Endothelial cell of hepatic sinusoid (primary cell): ENCODE data around the gene PFKM.
"Not testable (repeated sequence)": the region's sequence is repeated elsewhere in the genome, so short reads cannot be mapped to it uniquely, and the experiment has no call there.

Experiments
- in situ Hi-C: cut with HindIII; loops from 2 replicates; pipeline ENCODE4 v1.10.0; 2017; ENCODE audit warnings: low sequenced_read_pairs

The PFKM gene

DNA sequence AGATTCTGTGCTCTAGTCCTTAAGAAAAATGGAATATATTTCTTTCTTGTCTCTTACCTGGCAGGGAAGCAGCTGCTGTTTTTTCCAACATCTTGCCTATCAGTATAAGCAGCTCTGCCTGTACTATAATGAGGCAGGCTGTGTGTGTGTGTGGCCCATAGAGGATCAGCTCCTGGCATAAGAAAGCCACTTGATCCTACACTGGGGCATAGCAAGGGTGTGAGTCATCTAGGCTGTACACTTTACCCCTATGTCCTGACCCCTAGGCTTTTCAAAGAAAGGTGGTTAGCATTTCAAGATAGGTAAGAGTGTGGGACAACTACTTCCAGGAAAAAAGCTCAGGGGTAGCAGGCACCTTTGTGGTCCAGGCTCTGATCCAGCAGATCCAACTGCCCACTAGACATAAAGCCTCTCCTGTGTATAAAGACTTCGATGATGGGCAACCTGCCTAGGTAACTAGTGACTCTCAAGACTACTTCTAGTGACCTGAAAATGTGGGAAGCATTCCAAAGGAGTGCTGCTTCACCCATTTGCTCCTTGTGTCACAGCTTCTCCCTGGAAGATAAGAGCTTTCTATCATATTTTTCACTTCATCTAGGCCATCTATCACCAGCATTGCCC, 8.4 kb upstream of the PFKM start:
- in situ Hi-C loops: no loop called here

DNA sequence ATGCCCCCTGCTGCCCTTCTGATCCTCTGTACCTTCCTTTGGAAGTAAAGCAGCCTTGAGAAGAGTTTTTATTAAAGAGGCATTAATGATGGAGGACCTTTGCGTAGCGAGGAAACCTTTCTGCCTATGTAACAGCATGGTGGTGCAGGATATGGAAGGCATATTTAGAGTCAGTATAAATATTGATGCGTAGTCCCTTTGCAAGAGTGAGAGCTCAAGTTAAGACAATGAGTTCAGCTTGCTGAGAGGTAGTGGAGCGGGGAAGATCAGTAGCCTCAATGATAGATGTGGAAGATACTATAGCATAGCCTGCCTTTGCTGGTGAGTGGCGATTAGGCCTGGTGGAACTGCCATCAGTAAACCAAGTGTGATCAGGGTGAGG, 7.9 kb upstream of the PFKM start:
- in situ Hi-C loops: not testable (repeated sequence)

DNA sequence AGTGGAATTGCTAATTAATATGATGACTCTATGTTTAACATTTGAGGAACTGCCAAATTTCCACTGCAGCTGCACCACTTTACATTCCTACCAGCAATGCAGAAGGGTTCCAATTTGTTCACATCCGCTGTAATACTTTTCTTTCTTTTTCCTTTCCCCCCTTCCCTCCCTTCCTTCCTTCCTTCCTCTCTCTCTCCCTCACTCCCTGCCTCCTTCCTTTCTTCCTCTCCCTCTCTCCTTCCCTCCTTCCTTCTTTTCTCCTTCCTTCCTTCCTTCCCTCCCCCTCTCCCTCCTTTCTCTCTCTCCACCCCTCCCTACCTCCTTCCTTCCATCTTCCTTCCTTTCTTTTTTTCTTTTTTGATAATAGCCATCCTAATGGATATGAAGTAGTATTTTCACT, 3.2 kb upstream of the PFKM start:
- in situ Hi-C loops: no loop called here

DNA sequence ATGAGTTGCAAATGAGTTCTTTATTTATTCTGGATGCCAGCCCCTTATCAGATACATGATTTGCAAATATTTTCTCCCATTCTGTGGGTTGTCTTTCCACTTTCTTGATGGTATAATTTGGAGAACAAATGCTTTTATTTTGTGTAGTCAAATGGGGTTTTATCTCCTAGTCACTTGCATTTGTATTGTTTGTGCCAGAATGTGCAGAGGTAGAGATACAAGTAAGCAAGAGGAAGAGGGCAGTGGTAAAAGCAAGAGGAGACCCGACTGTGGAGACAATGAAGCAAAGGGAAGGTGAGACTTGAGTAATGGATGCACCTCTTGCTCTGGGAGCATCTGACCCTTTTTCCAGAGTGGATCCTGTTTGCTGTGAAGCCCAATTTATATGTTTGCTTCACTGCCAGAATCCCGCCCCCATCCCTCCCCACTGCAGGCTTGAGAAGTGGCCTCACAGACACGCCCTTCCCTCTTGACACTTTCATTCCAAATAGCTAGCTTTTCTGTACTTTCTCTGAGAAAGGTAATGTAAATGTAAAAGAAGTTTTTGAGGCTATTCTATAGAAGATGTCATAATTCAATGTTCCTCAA, 786 bp upstream of the PFKM start:
- in situ Hi-C loops: no loop called here

DNA sequence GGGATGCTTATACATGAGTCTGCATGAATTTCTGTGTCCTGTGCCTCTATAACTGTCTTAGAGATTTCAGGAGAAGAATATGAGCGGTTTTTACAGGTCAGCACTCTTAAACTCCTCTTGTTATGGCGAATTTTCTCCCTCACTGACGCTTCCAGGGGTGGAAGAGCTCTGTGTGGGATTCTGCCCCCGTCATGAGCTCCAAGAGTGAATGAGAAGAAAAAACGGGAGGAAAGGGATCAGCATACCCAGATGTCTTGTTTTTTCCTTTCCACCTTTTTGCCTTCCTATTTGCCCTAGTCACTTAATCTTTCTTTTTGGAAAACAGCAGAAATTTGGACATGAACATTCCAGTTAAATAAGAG, 651 bp downstream of the PFKM start:
- in situ Hi-C loops: no loop called here

DNA sequence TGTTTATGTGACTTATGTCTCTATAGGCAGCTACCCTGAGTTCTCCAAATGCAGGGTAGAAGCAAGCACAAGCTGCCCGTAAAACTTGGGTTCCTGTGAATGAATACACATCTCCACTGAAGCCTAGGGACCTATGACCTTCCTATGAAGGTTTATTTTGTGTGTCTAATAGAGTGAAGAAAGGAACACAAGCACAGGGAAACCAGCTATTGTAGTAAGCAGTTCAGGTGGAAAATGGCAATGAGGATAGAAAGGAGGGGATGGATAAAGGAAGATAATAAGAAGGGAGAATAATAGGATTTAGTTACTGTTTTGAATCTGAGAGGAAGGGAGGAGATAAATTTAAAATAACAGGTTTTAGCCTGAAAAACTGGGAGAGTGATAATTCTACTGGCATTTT, 2.4 kb downstream of the PFKM start:
- in situ Hi-C loops: no loop called here

DNA sequence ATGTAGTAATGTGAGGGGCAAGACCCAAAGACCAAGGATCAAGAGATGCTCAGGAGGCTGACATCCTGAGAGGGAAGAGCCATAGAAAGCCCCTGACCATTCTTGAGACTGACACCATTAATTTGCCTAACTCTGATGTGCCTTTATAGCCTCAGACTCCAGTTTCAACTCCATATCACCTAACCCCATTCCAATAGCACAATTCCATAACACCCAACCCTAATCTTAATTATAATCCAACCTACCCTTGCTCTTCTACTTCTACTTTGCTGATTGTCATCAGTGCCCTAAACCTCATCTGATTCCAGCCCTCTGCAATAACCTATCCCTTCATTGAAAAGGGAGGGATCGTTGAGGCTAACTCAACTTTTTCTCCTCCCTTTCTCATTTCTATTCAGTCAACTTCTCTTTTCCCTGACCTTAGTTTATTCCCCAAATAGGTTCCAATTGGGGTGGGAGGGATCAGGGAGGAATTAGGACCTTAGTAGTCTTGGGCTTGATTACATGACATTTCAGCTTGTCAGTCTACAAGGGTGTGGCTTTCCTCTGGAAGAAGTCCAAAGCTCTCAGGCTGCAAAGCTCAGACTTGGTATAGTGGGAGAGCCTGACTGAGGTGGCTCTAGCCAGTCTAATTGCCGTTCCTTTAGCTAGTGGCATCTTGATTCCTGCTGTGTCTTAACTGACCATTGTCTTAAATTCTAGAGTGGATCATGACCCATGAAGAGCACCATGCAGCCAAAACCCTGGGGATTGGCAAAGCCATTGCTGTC, 3.1 kb downstream of the PFKM start:
- in situ Hi-C loops: no loop called here

DNA sequence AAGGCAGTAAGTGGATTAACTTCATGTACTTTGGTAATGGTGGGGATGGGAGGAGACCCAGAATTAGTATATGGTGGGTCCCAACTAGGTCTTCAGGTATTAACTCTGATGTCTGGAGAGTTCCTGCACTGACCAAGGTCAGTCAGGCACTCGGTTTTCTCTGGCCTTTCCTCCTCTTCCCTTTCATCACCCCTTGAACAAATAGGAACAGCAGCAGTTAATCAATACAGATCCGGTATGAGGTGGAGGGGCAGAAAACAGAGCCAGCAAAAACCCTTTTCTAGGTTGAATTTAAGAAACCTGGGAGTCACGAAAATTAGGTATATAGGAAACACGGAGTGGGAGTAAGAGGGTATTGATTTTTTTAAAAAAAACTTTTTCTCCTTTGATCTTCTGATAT, 4.0 kb downstream of the PFKM start:
- in situ Hi-C loops: no loop called here

DNA sequence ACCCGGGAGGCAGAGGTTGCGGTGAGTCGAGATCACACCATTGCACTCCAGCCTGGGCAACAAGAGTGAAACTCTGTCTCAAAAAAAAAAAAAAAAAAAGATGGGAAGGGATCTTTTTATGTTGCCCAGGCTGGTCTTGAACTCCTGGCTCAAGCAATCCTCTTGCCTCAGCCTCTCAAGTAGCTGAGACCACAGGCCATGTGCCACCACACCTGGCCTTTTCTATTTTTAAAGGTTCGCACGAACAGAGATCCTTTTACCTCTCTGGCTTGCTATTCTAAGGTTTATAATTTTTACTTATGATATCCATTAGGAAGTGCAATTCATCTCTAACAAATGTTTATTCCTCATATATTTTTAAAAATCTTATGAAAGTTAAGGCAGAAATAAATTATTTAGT, 6.4 kb downstream of the PFKM start:
- in situ Hi-C loops: not testable (repeated sequence)

DNA sequence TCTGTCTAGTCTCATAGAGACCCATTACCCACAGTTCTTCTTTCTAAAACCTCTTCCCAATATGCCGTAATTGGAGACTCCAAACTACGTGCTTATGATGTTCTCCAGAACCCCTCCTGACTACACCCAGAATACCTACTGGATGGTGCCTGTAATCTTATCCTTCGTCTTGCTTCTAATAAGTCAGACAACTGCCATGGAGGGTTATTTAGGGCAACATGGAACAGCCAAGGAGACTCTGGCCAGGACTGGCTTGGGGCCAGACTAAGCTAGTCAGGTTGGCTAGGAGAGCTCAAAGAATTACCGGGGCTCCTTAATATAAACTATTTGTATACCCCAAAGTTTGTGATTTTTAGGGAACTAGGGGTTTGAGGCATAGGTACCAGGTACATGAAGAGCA, 6.8 kb downstream of the PFKM start:
- in situ Hi-C loops: no loop called here

DNA sequence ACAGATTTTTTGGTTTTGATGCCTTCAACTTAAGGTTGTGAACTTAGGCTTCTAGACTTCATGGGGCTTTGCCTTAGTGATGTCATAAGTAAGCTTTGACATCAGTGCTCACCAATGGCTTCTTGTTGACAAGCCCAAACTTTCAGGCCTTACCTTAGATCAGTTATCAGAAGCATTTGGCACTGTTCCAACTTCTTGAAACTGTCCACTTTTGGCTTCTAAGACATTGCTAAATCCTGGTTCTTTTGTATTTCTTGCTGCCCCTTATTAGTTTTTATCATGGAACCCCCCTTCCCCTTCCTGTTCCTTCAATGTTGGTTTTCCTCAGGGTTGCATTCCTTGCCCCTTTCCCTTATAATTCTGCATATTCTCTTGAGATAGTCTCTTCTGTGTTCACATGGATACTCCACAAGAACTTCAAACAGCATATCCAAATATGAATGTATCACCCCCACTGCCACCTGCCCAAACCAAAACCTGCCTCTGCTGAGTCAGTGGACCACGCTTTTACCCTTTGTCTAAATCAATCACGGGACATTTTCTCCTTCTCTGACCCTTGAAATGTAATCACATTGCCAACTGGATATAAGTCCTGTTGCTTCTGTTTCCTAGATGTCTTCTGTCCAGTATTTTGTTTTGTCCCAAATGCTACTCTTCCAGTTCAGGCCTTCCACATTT, 7.9 kb downstream of the PFKM start:
- in situ Hi-C loops: no loop called here

DNA sequence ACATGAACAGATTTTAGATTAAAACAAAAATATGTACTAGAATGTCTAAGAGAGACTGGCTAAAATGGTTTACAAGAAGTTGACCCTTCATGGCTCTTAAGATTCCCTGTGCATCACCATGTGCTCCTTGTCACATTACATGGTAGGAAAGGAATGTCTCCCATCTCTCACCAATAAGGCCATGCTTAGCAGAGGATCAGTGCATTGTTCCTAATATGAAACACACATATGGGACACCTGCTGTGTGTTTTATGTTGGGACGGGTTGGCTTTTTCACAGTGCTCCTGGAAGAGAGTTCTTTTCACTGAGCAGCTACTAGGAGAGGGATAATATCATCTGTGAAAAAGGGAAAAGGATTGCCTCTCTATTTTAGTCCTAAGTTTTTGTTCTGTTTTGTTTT, 9.6 kb downstream of the PFKM start:
- in situ Hi-C loops: no loop called here

DNA sequence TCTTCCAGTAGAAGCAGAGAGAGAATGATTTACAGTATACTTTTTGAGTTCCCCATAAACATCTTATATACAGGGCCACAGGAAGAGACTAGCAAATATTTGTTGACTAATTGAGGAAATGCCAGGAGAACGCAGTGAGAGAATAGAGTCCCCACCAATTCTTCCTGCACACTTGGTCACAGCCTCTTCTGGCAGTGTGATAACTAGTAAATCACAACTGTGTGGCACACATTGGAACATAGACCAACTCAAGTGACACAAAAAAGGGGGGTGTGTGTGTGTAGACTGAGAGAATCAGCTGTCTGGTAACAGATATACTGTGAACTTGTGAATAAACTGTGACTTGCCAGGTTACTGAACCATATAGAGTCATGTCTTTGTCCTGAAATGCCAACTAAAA, 10.2 kb downstream of the PFKM start:
- in situ Hi-C loops: no loop called here

DNA sequence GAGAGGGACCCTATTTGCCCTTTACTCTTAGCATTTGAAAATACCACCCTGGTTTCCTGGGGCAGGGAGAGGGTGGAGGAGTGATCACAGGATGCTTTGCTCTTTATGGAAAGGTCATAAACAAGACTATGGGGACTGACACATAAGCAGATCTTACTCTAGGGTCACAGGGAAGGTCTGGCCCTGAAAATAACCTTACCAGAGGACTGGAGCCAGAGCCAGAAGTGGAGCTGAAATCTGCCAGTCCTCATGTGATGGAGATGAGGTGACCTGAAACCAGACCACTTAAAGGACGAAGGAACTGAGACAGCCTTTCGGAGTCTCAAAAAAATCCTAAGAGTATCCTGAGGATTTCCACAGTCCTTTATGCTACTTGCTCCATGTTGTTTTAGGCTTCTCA, 12.4 kb downstream of the PFKM start:
- in situ Hi-C loops: no loop called here

DNA sequence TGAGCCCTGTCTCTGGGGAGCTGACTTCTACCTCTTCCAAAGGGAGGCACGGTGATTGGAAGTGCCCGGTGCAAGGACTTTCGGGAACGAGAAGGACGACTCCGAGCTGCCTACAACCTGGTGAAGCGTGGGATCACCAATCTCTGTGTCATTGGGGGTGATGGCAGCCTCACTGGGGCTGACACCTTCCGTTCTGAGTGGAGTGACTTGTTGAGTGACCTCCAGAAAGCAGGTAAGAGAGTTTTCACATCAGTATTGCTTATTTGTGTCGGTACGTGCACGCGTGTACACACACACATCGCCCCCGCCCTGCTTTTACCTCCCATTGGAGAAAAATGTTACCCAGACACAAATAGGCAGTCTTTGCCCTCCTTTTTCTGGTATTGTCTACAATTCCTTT, 13.7 kb downstream of the PFKM start:
- in situ Hi-C loops: no loop called here

DNA sequence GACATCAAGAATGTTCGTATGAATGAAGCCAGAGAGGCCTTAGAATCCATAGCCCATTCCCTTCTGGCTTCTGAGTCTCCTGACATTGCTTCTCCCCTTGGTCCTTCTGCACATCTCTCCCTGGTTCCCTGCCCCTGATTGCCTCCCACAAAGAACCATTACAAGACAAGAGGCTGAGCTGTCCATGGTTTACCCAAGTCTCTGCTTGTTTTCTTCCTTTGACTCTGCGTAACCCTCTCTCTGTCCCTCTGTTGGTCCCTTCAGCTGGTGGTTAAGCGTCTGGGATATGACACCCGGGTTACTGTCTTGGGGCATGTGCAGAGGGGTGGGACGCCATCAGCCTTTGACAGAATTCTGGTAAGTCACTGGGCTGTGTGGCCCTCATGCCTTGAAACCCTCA, 15.9 kb downstream of the PFKM start:
- in situ Hi-C loops: no loop called here

DNA sequence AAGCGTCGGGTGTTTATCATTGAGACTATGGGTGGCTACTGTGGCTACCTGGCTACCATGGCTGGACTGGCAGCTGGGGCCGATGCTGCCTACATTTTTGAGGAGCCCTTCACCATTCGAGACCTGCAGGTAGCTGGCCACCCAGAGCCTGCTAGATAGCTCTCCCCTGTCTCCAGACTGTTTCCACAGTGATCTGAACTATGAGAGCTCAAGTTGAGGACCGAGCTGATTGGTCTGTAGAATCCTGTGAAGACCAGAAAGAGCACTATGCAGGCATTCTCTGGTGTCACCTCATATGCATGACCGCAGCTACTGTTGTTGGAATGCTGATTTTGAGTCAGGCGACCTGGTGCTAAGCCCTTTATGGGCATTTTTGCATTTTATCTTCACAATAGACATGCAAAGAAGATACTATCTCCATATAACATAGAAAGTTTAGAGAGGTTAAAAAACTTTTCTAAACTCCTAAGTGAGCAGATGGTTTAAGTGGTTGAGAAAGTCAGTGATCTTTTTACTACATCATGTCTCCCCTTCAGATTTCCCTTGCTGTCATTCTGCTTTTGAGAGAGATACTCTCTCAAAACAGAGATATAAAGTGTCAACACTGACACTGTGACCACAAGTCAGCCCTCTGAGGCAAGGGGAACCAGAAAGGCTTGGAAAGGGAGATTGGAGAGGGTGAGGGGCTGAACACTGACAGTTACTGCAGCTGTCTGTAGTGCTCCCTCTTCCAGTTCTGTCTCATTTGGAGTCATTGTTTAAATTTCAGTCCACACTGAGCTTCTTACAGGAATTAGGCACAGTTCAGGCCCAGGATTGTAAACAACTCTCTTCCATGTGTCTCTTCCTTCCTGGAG, 23.9 kb downstream of the PFKM start:
- in situ Hi-C loops: no loop called here

DNA sequence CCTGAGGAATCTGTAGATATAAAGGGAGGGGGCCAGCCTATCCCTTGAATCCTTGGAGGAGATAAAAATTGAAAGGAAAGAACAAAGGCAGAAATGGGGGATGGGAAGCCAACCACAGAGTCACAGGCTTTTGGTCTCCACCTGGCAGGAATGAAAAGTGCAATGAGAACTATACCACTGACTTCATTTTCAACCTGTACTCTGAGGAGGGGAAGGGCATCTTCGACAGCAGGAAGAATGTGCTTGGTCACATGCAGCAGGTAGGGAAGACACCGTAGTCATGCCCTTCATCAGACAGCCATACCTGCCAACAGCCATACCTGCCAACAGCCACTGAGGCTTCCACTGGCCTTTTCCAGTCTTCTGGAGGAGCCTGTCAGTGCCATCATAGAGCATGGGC, 24.7 kb downstream of the PFKM start:
- in situ Hi-C loops: no loop called here

DNA sequence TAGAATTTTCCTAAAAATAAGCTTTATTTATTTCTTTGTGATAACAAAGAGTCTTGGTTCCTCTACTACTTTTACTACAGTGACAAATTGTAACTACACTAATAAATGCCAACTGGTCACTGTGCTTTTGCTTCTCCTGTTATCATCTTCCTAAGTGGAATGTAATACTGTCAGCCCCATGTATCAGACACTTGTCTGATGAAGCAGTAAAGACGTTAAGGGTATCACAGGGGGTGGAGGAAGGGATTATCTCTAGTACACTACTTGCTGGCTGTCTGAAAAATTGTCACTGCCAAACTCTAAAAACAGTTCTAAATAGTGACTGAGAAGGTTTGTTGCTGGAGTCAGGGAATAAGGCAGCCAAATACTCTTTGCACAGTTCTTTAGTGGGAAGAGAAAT, 26.8 kb downstream of the PFKM start:
- in situ Hi-C loops: no loop called here

DNA sequence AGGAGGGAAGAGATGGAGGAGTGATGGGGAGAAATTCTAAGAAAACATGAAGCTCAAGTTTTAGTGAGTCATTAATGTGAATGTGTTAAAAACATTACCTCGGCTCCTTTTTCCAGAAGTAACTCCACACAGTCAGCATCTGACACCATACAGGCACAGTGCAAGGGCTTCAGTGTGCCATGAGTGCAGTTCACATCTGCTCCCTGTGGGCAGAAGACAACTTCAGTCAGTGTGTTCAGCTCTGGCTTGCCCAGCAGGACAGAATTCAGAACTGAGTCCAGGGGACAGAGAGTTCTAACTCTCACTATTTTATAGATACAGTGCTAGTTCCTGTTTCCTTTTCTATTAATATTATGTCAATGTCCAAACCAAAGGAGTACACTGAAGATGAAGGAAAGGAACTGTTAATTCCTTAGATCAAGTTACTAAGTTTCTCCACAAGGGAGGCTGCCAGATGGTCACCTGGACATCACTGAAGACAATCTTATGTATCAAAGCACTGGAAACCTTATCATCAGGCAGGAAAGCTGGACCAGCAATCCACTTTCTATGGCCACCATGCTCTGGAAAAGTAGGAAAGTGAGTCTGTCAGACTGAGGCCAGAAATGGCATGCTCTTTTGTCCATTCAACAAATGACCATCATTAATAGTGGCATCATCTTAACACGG, 32.1 kb downstream of the PFKM start:
- in situ Hi-C loops: no loop called here

DNA sequence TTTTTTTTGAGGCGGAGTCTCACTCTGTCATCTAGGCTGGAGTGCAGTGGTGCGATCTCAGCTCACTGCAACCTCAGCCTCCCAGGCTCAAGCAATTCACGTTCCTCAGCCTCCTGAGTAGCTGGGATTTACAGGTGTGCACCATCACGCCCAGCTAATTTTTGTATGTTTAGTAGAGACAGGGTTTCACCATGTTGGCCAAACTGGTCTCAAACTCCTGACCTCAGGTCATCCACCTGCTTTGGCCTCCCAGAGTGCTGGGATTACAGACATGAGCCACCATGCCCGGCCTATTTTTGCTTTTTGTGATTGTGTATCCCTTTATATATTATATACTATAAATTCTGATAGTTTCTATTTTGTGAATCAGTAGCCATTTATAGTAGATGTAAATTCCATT, 36.6 kb downstream of the PFKM start:
- in situ Hi-C loops: not testable (repeated sequence)
